Fibroblast of the aortic adventitia (primary cell): ENCODE results near the gene ATG2B. TPM values are rescaled to one million over a fixed set of nuclear protein-coding genes. Genes with fewer than 3 reads are reported as not detected.
A peak's percentile ranks its signal among the peaks of the same experiment; 100 is the strongest.

ENCODE experiments used
- small RNA-seq: library from RNA; depleted of rRNA; stranded (forward); fragments of <200 nt; gene quantifications from one replicate; pipeline ENCODE3, GENCODE V24; 2012
- total RNA-seq: library from RNA; depleted of rRNA; stranded (reverse); fragments of >200 nt; gene quantifications from 2 replicates; pipeline ENCODE4 v1.2.3, GENCODE V29; 2012; ENCODE audit warnings: low replicate concordance

Gene ATG2B
- total RNA-seq, 1 donor = 28.7 TPM

Small RNAs within 50 kb of the gene (small RNA-seq; reads per million reads assigned to genes)
- 0.64 reads per million, percentile 6 among the genes with 10 or more reads in this experiment for gene RNU2-33P

Other genes starting within 250 kb of the ATG2B start
- 7.4 and 23.1 TPM in 2 replicates for gene BDKRB2, start 158.5 kb downstream of the ATG2B start, total RNA-seq
- gene BDKRB1, start 107.1 kb downstream of the ATG2B start, total RNA-seq = 6.9 TPM in 1 of 2 replicates, not detected in the other
- gene GSKIP, start 185 bp upstream of the ATG2B start, total RNA-seq = 21.9 and 33.9 TPM in 2 replicates
- gene AK7, start 28.8 kb upstream of the ATG2B start, total RNA-seq = 0.27 and 0.33 TPM in 2 replicates
- gene PAPOLA, start 139.0 kb upstream of the ATG2B start, total RNA-seq = 85.1 and 124 TPM in 2 replicates